Pancreas (tissue), 10 donors: ENCODE data around the gene CLEC20A. TPM values are rescaled to one million over a fixed set of nuclear protein-coding genes. Genes with fewer than 3 reads are reported as not detected.

Experiments
- ATAC-seq, 4 donors: fragments of 200-7000 bp; cut with Tn5 transposase; one replicate each; pipeline versions ENCODE4 v1.8.0 to v1.9.1; 2020; ENCODE audit warnings: mild to moderate bottlenecking in 4 of 4, moderate library complexity in 4 of 4
- DNase-seq, 6 donors: peaks; one replicate each; pipeline ENCODE4 v3.0.0-alpha.2; 2020
- FAIRE-seq: peaks from 2 replicates; lab custom pipeline; 2012; peaks lifted over from hg19 to GRCh38; lab: Jason Lieb, UNC
- H3K27ac ChIP-seq, 4 donors: fragments of 200-600 bp; sonication (generic); 1 replicate in 3 of 4; 2 replicates in 1 of 4; pipeline versions ENCODE4 v1.5.0 to v1.8.0; 2020
- H3K27me3 ChIP-seq, 4 donors: fragments of 200-600 bp; one replicate each; pipeline ENCODE4 v1.8.0; 2021
- H3K36me3 ChIP-seq, 3 donors: fragments of 200-600 bp; sonication (generic) in 1 of 3; one replicate each; pipeline versions ENCODE4 v1.5.0 to v1.8.0; 2020 to 2021
- H3K4me1 ChIP-seq, 3 donors: fragments of 200-600 bp; one replicate each; pipeline ENCODE4 v1.8.0; 2021
- H3K4me3 ChIP-seq, 4 donors: fragments of 200-600 bp; sonication (generic) in 2 of 4; one replicate each; pipeline versions ENCODE4 v1.5.0 to v1.8.0; 2020 to 2021
- H3K9me3 ChIP-seq, 4 donors: fragments of 200-600 bp; one replicate each; pipeline ENCODE4 v1.8.0; 2021
- CTCF ChIP-seq, 4 donors: fragments of 200-600 bp; sonication (generic) in 3 of 4; IDR thresholded peaks; one replicate each; pipeline versions ENCODE4 v1.5.0 to v1.8.0; 2021; ENCODE audit warnings: antibody characterized with exemption in 4 of 4
- WGBS, 2 donors: extraction: QIAGEN DNeasy Blood & Tissue Kit; methylation state at CpG; one replicate each; pipeline ENCODE4 v1.1.7; 2013; 5-methylcytosine and 5-hydroxymethylcytosine counted together
- intact Hi-C, 3 donors: fragments of 100-400 bp; cut with DNase I; formaldehyde crosslinking; loops; one replicate each; pipeline versions ENCODE4 v1.11.1 to v1.14.2; 2022
- polyA plus RNA-seq, 2 donors: library from polyadenylated mRNA; stranded (reverse); fragments of 200-250 nt; gene quantifications; one replicate each; pipeline ENCODE4 v1.2.3, GENCODE V29; 2013
- total RNA-seq, 6 donors: library from RNA; stranded (reverse); fragmentation: NEBNext Ultra II Directional in 4 of 6; extraction: Animal tissue kit (Norgen Biotek cat#: 25700) in 4 of 6; gene quantifications; one replicate each; pipeline versions ENCODE4 v1.2.1 to v1.2.4, GENCODE V29; 2021 to 2023
- donor health status: healthy with polysubstance abuse.
- donor health status: DM: no; HTN: no; CAD: no; lungs with moderate emphysema.
- donor health status: DM: no; HTN: no; CAD: no.
- donor health status: control.
- donor health status: control.
- donor health status: Bipolar disorder and iron deficiency.
- donor health status: DM: yes; HTN: yes; CAD: no.
- donor health status: DM: no; HTN: no; CAD: no.
- donor health status: DM: no; HTN: no; CAD: no.
- donor health status: DM: yes; HTN: yes; CAD: no.

Gene CLEC20A
- total and polyA plus RNA-seq, 8 donors = not detected

- H3K4me3 ChIP-seq = no peak overlapping the region
- intact Hi-C loops = no loop called here
- H3K4me1 ChIP-seq = no peaks in the 10 kb centered on the region
- H3K27ac ChIP-seq = no peak overlapping the region
- WGBS, 2 donors = 92 to 95% methylated on average over 12 of the region's 12 CpGs
- no peak for TF ChIP-seq CTCF (IDR thresholded peaks at IDR 0.05)
- FAIRE-seq (no peak), ATAC-seq (no peak), DNase-seq (no peak)
- H3K9me3 ChIP-seq = no peaks in the 10 kb centered on the region
- H3K27me3 ChIP-seq = no peaks in the 10 kb centered on the region
- H3K36me3 ChIP-seq = no peaks in the 10 kb centered on the region
Measured at GRCh38 chr1:178458203-178458602, 38.6 kb downstream of the CLEC20A start.

- no peak for DNase-seq
- 97 to 98% methylated on average over 5 of the region's 5 CpGs for WGBS, 2 donors
- no peak overlapping the region for H3K4me3 ChIP-seq
- FAIRE-seq = no peak
- H3K27me3 ChIP-seq = no peaks in the 10 kb centered on the region
- no peak for ATAC-seq
- intact Hi-C loops = no loop called here
- H3K4me1 ChIP-seq = no peaks in the 10 kb centered on the region
- H3K36me3 ChIP-seq = no peaks in the 10 kb centered on the region
- H3K9me3 ChIP-seq = no peaks in the 10 kb centered on the region
- no peak overlapping the region for H3K27ac ChIP-seq
- TF ChIP-seq CTCF (IDR thresholded peaks at IDR 0.05) = no peak
Measured at GRCh38 chr1:178457651-178458050, 39.1 kb downstream of the CLEC20A start.

- no peaks in the 10 kb centered on the region for H3K27me3 ChIP-seq
- intact Hi-C loops = no loop called here
- WGBS, 2 donors = 95% methylated on average over 13 of the region's 13 CpGs
Measured at GRCh38 chr1:178456472-178456871, 40.3 kb downstream of the CLEC20A start.

GRCh38 chr1:178452013-178452412, 44.8 kb downstream of the CLEC20A start:
- FAIRE-seq (no peak), ATAC-seq (no peak), DNase-seq (no peak)
- Histone ChIP-seq H3K9me3 (no peaks in the 10 kb centered on the region), H3K4me1 (no peaks in the 10 kb centered on the region), H3K27me3 (no peaks in the 10 kb centered on the region), H3K27ac (no peak overlapping the region), H3K36me3 (no peaks in the 10 kb centered on the region), H3K4me3 (no peak overlapping the region)
- WGBS, 2 donors = 96 to 98% methylated on average over 3 of the region's 3 CpGs
- TF ChIP-seq CTCF (IDR thresholded peaks at IDR 0.05) = no peak
- intact Hi-C loops = no loop called here

More at GRCh38 chr1:178456472-178456871, 40.3 kb downstream of the CLEC20A start:
- FAIRE-seq (no peak), DNase-seq (no peak), ATAC-seq (no peak)
- Histone ChIP-seq H3K4me1 (no peaks in the 10 kb centered on the region), H3K36me3 (no peaks in the 10 kb centered on the region), H3K27ac (no peak overlapping the region), H3K9me3 (no peaks in the 10 kb centered on the region), H3K4me3 (no peak overlapping the region)
- no peak for TF ChIP-seq CTCF (IDR thresholded peaks at IDR 0.05)

GRCh38 chr1:178451529-178451928, 45.2 kb downstream of the CLEC20A start:
- FAIRE-seq = no peak
- no peaks in the 10 kb centered on the region for H3K4me1 ChIP-seq
- no peaks in the 10 kb centered on the region for H3K36me3 ChIP-seq
- H3K27ac ChIP-seq = no peak overlapping the region
- no peak for TF ChIP-seq CTCF (IDR thresholded peaks at IDR 0.05)
- no peak for ATAC-seq
- DNase-seq = no peak
- WGBS, 2 donors = 79 to 83% methylated on average over 3 of the region's 3 CpGs
- H3K4me3 ChIP-seq = no peak overlapping the region
- intact Hi-C loops = no loop called here
- H3K9me3 ChIP-seq = no peaks in the 10 kb centered on the region
- H3K27me3 ChIP-seq = no peaks in the 10 kb centered on the region
